Hematopoietic multipotent progenitor cell treated with erythropoietin and hydrocortisone succinate and interleukin-3 and kit ligand, for 17 days (in vitro differentiated cells): ENCODE results near the gene PHF19.

Experiments used
- DNase-seq: peaks from one replicate; pipeline ENCODE4 v3.0.0-alpha.2; 2015; ENCODE audit warnings: low spot score

The PHF19 gene

GRCh38 chr9:120913647-120914264 lies 36.8 kb upstream of the PHF19 start:
- no peak for DNase-seq

DNA sequence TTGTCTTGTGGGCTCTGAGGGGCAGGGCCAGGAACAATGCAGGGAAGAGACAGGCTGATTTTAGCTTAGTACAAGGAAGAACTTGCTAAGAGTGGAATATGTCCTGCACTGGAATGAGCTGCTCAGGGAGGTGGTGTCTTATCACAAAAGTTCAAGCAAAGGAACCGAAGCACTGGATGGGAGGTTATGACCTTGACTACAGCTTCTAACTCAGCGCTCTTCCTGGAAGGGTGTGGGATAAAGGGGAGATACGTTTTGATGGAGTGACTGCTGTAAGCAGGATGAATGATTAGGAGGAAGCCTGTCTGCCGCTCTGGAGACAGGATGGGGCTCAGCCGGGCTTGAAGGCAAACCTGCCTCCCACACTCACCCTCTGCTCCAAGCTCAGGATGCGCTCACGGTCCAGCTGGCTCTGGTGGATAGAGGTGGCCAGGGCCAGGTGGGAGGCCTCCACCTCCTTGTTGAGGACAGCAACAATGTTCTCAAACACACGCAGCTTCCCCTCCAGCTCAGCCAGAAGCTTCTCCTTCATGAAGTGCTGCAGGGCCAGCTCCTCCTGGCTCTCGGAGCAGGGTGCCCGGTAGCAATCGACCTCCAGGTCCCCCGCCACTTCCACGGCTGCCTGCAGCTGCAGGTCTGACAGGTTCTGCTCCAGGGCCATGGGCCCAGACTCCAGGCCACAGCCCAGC lies 36.1 kb upstream of the PHF19 start:
- no peak for DNase-seq

DNA sequence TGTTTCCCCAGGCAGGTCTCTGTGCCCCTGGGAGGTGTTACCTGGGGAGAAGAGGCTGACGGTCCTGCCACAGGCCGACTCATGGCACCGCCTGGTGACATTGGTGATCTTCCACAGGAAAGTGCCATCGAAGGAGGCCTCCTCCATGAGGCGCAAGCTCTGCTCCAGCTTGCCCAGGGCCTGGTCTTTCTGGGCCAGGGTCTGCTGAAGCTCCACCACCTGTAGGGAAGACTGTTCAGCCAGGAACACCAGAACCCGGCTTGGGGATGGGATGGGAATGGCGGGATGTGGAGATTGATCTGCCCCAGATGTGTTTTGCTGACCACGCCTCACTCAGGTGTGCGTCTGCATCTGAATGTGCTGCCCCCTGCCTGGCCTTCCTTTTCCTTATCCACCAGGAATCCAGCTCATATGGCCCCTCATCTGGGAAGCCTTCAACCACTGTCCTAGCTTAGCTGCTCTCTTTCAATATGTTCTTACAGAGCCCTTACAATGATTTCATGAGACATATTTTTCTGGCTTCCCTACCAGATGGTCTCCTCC lies 34.4 kb upstream of the PHF19 start:
- no peak for DNase-seq

DNA sequence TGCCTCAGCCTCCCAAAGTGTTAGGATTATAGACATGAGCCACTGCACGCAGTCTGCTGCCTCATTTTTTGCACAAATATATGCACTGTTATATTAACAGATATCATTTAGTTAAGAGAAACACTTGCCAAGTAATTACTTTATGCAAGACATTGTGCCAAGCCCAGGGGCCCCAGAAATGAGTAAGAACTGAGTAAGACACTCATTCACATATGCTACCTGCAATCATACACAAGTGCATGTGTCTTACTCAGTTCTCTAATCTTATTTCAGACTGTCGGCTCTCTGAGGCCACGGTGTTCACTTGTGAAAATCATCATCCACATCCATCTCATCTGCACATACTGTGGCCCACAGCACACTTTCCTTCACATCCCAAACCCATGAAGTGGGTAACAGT lies 33.7 kb upstream of the PHF19 start:
- no peak for DNase-seq

GRCh38 chr9:120909904-120910303 lies 32.9 kb upstream of the PHF19 start:
- DNase-seq, result no peak

GRCh38 chr9:120905315-120906164 lies 28.6 kb upstream of the PHF19 start:
- DNase-seq, result no peak

DNA sequence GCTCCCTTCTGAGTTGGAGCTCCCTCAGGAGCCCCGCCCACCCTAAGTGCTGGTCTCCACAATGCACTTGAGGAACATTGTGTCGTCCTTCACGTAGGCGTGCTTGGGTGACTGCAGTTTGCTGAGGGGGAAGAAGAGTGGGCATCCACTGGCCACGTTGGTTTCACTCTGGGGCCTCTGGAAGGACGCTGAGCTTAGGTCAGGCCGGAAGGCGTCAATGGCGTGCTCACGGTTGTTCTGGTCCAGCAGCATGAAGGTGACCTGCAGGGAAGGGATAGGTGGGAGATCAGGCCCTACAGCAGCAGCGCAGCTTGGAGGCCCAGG lies 28.0 kb upstream of the PHF19 start:
- DNase-seq, result no peak

GRCh38 chr9:120904061-120904977 lies 27.3 kb upstream of the PHF19 start:
- no peak for DNase-seq

DNA sequence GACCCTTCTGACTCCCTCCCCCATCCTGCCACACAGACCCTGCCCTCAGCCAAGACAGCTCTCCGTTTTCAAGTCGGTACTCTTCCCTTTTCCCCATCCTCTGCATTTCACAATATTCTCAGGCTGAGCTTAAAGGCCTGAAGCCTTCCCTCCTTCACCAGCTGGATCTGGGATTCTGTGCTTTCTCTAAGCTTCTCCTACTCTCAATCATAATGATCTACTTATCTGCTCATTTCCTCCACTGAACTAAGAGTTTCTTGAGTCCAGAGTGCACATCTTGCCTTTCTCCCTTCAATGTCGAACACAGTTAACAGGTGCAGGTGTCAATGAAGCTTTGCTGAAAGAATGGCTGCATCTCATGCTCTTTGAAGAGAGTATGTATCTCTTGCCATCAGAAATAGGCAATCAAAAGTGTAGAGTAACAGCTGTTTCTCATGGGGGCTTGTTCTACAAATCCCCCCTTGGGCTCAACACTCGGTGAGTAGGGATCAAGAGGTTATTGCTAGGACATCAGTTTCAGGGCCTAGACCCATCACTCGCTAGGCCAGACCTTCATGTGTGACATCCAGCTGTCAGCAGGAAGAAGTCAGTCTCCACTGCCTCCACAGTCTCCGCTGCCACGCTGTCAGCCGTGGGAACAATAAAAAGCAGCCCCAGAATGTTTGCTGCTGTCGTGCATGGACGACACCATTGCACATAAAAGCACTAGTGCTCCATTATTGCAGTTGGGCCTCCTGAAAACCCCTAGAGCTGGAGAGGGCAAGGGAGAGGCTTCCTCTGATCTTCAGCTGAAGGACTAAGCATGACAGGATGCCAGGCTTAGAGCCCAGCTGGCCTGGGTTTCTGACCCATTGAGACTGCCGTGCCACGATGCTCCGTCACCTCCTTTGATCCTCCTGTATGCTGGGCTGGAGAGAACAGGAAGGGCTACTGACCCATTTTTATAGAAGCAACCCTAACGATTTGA lies 25.9 kb upstream of the PHF19 start:
- no peak for DNase-seq

DNA sequence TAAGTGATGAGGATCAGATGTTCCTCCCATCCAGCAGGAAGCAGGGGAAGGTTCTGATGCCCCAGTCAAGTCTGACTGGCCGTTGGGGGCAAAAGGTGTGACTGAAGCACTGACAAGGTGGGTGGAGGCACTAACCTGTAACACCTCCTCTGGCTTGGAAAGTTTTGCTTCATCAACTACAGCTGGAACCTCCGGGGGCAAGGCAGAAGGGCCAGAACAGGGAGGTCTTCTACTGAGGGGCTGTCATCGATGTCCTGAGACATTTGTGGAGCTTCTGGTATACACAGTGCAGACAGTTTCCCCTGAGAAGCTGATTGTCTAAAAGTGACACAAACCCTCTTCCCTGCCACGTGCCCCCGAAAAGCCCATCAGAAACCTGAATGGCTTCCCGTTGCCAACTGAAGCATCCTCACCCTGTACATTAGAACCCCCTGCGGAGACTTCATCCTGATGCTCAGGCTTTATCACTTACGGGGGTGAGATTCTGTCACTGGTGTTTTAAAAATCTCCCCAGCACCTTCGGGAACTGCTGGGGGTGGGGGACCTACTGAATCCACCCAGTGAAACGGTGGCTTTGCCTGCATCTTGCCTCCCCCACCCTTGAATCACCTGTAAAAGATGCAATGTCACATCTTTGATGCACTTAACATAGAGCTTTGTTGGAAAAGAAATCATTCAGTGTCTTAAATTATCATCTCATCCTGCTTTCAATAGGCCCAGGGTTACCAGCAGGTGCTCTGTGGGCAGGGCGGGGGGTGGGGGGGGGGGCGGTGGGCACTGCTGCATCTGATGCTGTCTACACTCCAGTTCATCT lies 25.0 kb upstream of the PHF19 start:
- DNase-seq, result no peak

- no peak for DNase-seq
Measured at GRCh38 chr9:120900824-120901223, 23.8 kb upstream of the PHF19 start.

GRCh38 chr9:120899490-120900068 lies 22.6 kb upstream of the PHF19 start:
- no peak for DNase-seq

- no peak for DNase-seq
Measured at GRCh38 chr9:120898396-120898795, 21.4 kb upstream of the PHF19 start.

GRCh38 chr9:120895951-120896350 lies 19.0 kb upstream of the PHF19 start:
- no peak for DNase-seq

DNA sequence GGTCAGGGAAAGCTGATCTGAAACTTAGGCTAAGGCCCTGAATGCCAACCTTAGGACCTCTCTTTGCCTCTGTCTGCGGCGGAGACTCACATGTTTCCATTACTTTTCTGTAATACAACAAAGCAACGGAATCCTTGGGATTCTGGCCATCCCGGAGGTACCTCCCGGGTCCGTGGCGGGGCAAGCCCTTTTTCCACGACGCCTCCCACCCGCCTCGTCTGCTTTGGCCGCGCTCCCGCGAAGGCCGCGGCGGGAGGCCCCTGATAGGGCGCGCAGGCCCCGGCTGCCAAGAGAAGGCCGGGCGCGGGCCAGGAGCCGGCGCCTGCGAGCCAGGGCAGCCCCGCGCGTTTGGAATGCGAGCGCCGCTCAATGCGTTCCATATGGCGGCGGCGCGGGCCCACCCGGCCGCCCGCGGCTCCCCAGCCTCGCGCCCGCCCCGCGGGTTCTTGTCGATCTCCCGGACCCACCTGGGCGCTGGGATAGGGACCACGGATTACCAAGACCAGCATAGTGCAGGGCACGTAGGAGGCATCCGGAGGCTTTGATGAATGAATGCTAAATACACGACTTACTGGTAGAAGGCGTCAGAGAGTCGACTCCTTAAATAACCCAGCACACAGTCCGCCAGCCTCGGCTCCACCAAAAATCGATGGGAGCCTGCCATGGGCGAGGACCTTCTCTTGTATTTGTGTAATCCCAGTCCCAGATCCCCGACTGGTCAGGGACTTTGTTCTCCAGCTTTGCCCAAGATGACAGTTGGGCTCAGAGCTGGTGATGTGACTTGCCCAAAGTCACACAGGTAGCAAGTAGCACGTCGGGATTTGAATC lies 17.5 kb upstream of the PHF19 start:
- no peak for DNase-seq

DNA sequence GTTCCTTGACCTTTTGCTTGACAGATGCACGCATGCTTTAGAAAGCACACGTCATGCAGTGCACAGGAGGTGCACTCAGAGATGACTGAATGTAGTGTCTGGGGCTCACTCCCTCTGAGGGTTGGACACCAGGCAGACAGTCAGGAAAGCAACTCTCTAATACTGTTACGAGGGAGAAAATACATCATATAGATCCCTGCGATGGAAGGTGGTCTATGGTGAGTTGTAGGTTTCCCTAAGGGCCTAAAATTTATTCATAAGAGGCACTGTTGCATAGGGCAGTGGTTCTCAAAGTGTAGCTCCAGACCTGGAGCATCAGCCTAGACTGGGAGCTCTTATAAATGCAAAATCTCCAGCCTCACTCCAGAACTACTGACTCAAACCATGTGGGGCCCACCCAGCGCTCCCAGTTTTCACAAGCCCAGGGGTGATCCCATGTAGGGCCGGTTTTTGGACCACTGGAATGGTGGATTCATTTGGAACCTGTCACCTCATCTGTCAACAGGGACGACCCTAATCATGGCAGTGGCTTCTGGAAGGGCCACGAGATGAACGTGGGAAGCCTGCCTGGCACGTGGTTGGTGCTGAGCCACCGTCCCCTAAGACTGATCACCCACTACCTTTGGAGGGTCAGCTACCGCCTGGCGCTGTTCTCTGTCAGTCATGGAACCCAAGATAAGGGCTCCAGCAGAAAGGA lies 16.8 kb upstream of the PHF19 start:
- no peak for DNase-seq

GRCh38 chr9:120892748-120893610 lies 16.0 kb upstream of the PHF19 start:
- no peak for DNase-seq
